ENCODE measurements around the gene OR52B2.
"Not testable (repeated sequence)": the region's sequence is repeated elsewhere in the genome, so short reads cannot be mapped to it uniquely, and the experiment has no call there.

Gene OR52B2

GRCh38 chr11:6156628-6157359 lies 13.3 kb downstream of the OR52B2 start:
- no peak for DNase-seq (ENCODE audit: low read depth in 2 of 3, low spot score in 1 of 3)

- DNase-seq (ENCODE audit: low read depth in 2 of 3, low spot score in 1 of 3): no peak
Measured at GRCh38 chr11:6152126-6152525, 18.0 kb downstream of the OR52B2 start.

GRCh38 chr11:6151117-6151516 lies 19.0 kb downstream of the OR52B2 start:
- DNase-seq (ENCODE audit: low read depth in 2 of 3, low spot score in 1 of 3): no peak

GRCh38 chr11:6143737-6144136 lies 26.4 kb downstream of the OR52B2 start:
- DNase-seq (ENCODE audit: low read depth in 2 of 3, low spot score in 1 of 3): not testable (repeated sequence)

- DNase-seq (ENCODE audit: low read depth in 2 of 3, low spot score in 1 of 3): no peak
Measured at GRCh38 chr11:6142936-6143335, 27.2 kb downstream of the OR52B2 start.

DNA sequence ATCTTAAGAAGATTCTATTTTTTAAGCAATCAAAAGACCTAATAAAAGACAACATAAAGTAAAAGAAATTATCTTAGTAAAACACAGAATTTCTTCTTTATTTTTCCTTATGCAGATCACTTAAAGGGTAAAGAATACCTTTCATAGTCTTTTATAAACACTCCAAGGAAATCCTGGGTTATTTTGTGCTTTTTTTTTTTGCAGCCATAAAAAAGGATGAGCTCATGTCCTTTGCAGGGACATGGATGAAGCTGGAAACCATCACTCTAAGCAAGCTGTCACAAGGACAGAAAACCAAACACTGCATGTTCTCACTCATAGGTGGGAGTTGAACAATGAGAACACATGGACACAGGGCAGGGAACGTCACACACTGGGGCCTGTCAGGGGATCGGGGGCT lies 34.2 kb downstream of the OR52B2 start:
- DNase-seq (ENCODE audit: low read depth in 2 of 3, low spot score in 1 of 3): not testable (repeated sequence)

DNA sequence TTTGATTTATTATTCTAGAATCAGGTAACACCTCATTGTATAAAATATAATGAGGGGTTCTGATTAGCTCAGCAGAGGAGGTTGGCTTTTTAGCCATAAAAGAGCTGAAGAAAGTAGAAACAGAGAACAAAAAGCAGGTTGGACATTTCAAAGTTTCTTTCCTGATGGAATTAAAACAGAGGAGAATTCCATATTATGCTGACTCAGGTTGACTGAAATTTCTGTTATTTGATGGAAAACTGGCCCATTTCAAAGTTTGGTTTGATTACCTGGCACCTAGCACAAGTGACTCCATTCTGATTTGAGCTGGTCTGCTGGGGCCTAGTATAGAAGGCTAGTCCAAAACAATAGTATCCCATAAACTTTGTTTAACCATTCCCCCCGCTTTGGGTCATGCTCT lies 37.7 kb downstream of the OR52B2 start:
- no peak for DNase-seq (ENCODE audit: low read depth in 2 of 3, low spot score in 1 of 3)

DNA sequence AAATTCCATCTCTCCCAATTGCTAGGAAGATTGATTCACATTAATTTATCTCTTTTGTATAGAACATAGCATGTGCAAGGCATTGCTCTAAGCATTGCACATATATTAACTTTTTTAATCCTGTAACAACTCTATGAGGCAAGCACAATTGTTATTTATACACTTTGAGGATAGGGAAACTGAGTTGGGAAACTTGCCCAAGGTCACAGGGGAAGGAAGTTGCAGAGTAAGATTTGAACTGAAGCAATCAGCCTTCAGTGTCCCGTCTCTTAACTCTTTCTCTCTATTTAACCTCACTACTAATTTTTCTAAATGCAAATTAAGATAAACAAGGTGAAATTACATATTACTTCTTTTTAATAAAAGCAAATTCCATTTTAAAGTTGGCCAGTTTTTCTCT lies 40.5 kb downstream of the OR52B2 start:
- no peak for DNase-seq (ENCODE audit: low read depth in 2 of 3, low spot score in 1 of 3)

- DNase-seq (ENCODE audit: low read depth in 2 of 3, low spot score in 1 of 3): no peak
Measured at GRCh38 chr11:6129011-6129410, 41.1 kb downstream of the OR52B2 start.

DNA sequence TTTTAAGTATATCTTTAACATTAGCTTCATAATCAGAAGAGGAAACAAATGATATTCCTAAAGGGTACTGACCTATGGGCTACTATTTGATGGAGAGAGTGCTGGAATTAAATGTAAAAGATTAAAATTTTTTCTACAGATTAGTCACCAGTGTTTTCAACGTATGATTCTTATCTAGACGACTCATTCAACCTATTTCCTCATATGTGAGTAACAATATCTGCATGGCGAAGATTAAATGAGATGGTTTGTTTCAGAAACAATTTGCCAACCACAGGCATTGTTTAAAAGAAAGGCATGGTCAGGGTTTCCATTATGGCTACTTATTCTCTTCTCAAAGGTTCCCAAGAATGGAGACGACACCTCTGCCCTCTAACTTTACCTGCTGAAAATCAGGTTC lies 42.2 kb downstream of the OR52B2 start:
- no peak for DNase-seq (ENCODE audit: low read depth in 2 of 3, low spot score in 1 of 3)

- DNase-seq (ENCODE audit: low read depth in 2 of 3, low spot score in 1 of 3): no peak
Measured at GRCh38 chr11:6124245-6124644, 45.9 kb downstream of the OR52B2 start.
